DOHH2 (cell line): ENCODE measurements around the gene SLC2A9.
"Not testable (repeated sequence)": the region's sequence is repeated elsewhere in the genome, so short reads cannot be mapped to it uniquely, and the experiment has no call there.

ENCODE experiments used
- H3F3A ChIP-seq: fragments of 200-600 bp; sonication (generic), shearing (Covaris generic); 2 replicates; pipeline ENCODE4 v1.6.0; 2016; ENCODE audit warnings: antibody characterized with exemption, mild to moderate bottlenecking; ENCODE audit not compliant: control insufficient read depth, insufficient read depth
- H3K27ac ChIP-seq: fragments of 200-600 bp; sonication (generic); 2 replicates; pipeline ENCODE4 v1.5.1; 2014; ENCODE audit warnings: low read depth, mild to moderate bottlenecking, low read length, moderate library complexity
- H3K27me3 ChIP-seq: fragments of 200-600 bp; sonication (generic); 2 replicates; pipeline ENCODE4 v1.6.1; 2014; ENCODE audit warnings: mild to moderate bottlenecking, low read length, mixed read lengths; ENCODE audit not compliant: control insufficient read depth
- H3K36me3 ChIP-seq: fragments of 200-600 bp; sonication (generic); 2 replicates; pipeline ENCODE4 v1.6.1; 2014; ENCODE audit warnings: mild to moderate bottlenecking, low read length, moderate library complexity, mixed read lengths; ENCODE audit not compliant: control insufficient read depth
- H3K4me1 ChIP-seq: fragments of 200-600 bp; sonication (generic); 2 replicates; pipeline ENCODE4 v1.6.1; 2014; ENCODE audit warnings: mild to moderate bottlenecking, low read length, mixed read lengths; ENCODE audit not compliant: control insufficient read depth
- H3K4me2 ChIP-seq: fragments of 200-600 bp; sonication (generic); 2 replicates; pipeline ENCODE4 v1.6.0; 2014; ENCODE audit warnings: mild to moderate bottlenecking, low read length, moderate library complexity
- H3K4me3 ChIP-seq: fragments of 200-600 bp; sonication (generic); 2 replicates; pipeline ENCODE4 v1.5.1; 2014; ENCODE audit warnings: mild to moderate bottlenecking, low read length, mixed read lengths
- H3K79me2 ChIP-seq: fragments of 200-600 bp; sonication (generic); 2 replicates; pipeline ENCODE4 v1.6.1; 2014; ENCODE audit warnings: mild to moderate bottlenecking, low read length, mixed read lengths; ENCODE audit not compliant: control insufficient read depth
- H3K9me2 ChIP-seq: fragments of 200-600 bp; sonication (generic); replicated peaks from 2 replicates; pipeline ENCODE4 v1.6.1; 2014; ENCODE audit warnings: mild to moderate bottlenecking, low read length, mixed read lengths; ENCODE audit not compliant: control insufficient read depth
- H3K9me3 ChIP-seq: fragments of 200-600 bp; sonication (generic); 2 replicates; pipeline ENCODE4 v1.6.1; 2014; ENCODE audit warnings: antibody characterized with exemption, low read length, mixed read lengths; ENCODE audit not compliant: control insufficient read depth, insufficient read depth
- H4K20me1 ChIP-seq: fragments of 200-600 bp; sonication (generic); 2 replicates; pipeline ENCODE4 v1.6.0; 2014; ENCODE audit warnings: low read depth, mild to moderate bottlenecking, antibody characterized with exemption, low read length, moderate library complexity; ENCODE audit not compliant: control insufficient read depth, insufficient read depth
- EZH2phosphoT487 ChIP-seq: fragments of 200-600 bp; sonication (generic); IDR thresholded peaks from 2 replicates; pipeline ENCODE4 v1.6.1; 2017; ENCODE audit warnings: borderline replicate concordance, mild to moderate bottlenecking, antibody characterized with exemption, low read length, moderate library complexity, mixed read lengths
- TF ChIP-seq, protein P1 (sequence below): fragments of 200-600 bp; sonication (generic); IDR thresholded peaks from one replicate; pipeline ENCODE4 v1.5.1; 2014; ENCODE audit warnings: antibody characterized with exemption, mild to moderate bottlenecking, low read depth, low read length; ENCODE audit not compliant: poor library complexity, severe bottlenecking

Gene SLC2A9

DNA sequence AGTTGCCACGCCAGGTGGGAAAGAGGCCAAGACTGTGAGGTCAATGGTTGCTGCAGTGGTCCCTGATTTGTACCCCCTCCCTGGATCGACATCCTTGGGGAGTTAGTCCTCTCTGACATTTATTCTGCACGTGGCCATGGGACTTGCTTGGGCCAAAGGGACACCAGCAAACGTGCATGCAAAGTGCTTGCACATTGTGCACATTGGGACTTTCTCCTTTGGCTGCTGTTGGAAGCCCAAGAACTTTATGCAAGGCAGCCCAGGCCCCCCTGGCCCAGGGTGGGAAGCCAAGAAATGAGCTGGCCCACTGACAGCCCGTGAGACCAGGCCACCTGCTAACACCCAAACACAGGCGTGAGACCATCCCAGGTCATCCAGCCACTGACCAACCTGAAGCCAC is 38.1 kb downstream of the SLC2A9 start:
- Histone ChIP-seq H3K27me3 (no peaks in the 10 kb centered on the region), H3K79me2 (no peaks in the 10 kb centered on the region), H4K20me1 (no peaks in the 10 kb centered on the region), H3F3A (no peaks in the 10 kb centered on the region), H3K9me3 (peaks cover 5% of the 10 kb centered on the region; the same call in 1 of the 2 replicates), H3K4me1 (no peaks in the 10 kb centered on the region), H3K27ac (no peak overlapping the region), H3K36me3 (no peaks in the 10 kb centered on the region), H3K4me2 (no peak overlapping the region), H3K9me2 (no peaks in the 10 kb centered on the region), H3K4me3 (no peak overlapping the region)
- TF ChIP-seq, protein P1, sequence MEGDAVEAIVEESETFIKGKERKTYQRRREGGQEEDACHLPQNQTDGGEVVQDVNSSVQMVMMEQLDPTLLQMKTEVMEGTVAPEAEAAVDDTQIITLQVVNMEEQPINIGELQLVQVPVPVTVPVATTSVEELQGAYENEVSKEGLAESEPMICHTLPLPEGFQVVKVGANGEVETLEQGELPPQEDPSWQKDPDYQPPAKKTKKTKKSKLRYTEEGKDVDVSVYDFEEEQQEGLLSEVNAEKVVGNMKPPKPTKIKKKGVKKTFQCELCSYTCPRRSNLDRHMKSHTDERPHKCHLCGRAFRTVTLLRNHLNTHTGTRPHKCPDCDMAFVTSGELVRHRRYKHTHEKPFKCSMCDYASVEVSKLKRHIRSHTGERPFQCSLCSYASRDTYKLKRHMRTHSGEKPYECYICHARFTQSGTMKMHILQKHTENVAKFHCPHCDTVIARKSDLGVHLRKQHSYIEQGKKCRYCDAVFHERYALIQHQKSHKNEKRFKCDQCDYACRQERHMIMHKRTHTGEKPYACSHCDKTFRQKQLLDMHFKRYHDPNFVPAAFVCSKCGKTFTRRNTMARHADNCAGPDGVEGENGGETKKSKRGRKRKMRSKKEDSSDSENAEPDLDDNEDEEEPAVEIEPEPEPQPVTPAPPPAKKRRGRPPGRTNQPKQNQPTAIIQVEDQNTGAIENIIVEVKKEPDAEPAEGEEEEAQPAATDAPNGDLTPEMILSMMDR = no peak
- TF ChIP-seq EZH2phosphoT487 = no peak

DNA sequence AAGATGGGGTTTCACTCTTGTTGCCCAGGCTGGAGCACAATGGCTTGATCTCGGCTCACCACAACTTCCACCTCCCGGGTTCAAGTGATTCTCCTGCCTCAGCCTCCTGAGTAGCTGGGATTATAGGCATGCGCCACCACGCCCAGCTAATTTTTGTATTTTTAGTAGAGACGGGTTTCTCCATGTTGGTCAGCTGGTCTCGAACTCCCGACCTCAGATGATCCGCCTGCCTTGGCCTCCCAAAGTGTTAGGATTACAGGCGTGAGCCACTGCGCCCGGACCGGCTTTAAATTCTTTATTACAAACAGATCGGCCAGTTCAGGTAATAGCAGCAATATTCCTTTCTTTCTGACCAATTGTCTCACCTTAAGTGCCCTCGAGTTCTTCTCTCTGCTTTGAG is 39.4 kb downstream of the SLC2A9 start:
- not testable (repeated sequence) for H4K20me1 ChIP-seq, H3K4me3 ChIP-seq, H3K4me1 ChIP-seq, H3K9me3 ChIP-seq, H3F3A ChIP-seq, H3K27me3 ChIP-seq, H3K79me2 ChIP-seq, H3K9me2 ChIP-seq, H3K36me3 ChIP-seq, H3K4me2 ChIP-seq, H3K27ac ChIP-seq

DNA sequence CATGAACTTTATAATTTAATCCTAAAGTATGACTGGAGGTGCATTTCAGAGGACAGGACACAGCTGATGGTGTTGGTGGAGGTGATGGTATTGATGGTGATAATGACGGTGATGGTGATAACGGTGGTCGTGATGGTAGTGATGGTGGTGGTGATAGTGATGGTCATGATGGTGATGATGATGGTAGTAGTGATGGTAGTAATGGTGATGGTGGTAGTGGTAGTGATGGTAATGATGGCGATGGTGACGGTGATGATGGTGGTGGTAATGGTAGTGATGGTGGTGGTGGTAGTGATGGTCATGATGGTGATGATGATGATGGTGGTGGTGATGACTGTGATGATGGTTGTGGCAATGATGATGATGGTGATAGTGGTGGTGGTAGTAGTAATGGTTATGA is 40.4 kb downstream of the SLC2A9 start:
- Histone ChIP-seq H3K4me3 (no peak overlapping the region), H3K4me1 (no peaks in the 10 kb centered on the region), H4K20me1 (no peaks in the 10 kb centered on the region), H3K79me2 (no peaks in the 10 kb centered on the region), H3K36me3 (no peaks in the 10 kb centered on the region), H3K4me2 (no peak overlapping the region), H3K27ac (no peak overlapping the region), H3K9me3 (peaks cover 5% of the 10 kb centered on the region; the same call in 1 of the 2 replicates), H3K27me3 (no peaks in the 10 kb centered on the region), H3F3A (no peaks in the 10 kb centered on the region), H3K9me2 (no peaks in the 10 kb centered on the region)
- TF ChIP-seq, protein P1 = no peak
- no peak for TF ChIP-seq EZH2phosphoT487

DNA sequence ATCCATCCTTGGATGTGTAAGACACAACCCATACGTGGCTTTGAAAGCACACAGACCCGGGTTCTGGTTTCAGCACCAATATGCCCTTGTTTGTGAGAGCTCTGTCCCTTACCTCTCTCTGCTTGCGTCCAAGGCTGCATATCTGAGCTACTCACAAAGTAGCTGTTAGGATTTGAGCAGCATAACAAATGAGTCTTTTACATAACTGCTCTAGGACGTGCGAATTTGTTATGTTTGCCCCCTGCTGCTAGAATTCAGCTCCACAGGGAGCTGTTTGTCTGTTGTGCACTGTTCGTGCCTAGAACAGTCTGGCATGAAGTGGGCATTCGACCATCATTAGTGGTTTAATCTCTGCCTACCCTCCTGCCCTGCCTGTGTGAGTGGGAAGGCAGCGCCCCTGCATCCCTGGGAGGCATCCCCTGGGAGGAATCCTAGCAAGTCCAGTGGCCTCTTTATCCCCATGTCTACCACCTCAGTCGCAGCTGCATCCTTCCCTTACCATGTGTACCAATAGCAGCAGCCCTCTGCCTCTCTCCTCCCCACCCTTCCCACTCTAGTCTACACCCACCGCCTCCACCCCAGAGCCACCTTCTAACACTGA is 42.1 kb downstream of the SLC2A9 start:
- Histone ChIP-seq H3K4me2 (no peak overlapping the region), H3K79me2 (no peaks in the 10 kb centered on the region), H3K9me2 (no peaks in the 10 kb centered on the region), H3K36me3 (no peaks in the 10 kb centered on the region), H3K4me1 (no peaks in the 10 kb centered on the region), H3K4me3 (no peak overlapping the region), H3K27ac (no peak overlapping the region), H4K20me1 (no peaks in the 10 kb centered on the region), H3K27me3 (no peaks in the 10 kb centered on the region), H3F3A (no peaks in the 10 kb centered on the region), H3K9me3 (peaks cover 5% of the 10 kb centered on the region; the same call in 1 of the 2 replicates)
- TF ChIP-seq, protein P1 = no peak
- no peak for TF ChIP-seq EZH2phosphoT487
